T follicular helper cell (primary cell): ENCODE data around the gene CREB3L1.
A peak's percentile ranks its signal among the peaks of the same experiment; 100 is the strongest.

Experiments
- DNase-seq: peaks from one replicate; pipeline ENCODE4 v3.0.0-alpha.2; 2020; ENCODE audit warnings: low read depth

Gene CREB3L1

DNA sequence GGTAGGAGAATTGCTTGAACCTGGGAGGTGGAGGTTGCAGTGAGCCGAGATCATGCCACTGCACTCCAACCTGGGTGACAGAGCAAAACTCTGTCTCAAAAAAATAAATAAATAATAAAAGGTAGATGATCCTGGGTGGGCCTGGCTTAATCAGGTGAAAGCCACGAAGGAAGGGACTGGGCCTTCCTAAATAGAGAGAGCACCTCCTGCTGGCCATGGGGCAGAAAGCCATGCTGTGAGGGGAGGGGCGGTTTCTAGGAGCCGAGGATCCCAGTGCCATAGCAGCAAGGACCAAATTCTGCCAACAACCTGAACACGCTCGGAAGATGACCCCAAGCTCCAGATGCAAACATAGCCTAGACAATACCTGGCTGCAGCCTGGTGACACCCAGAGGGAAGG lies 45.3 kb downstream of the CREB3L1 start:
- no peak for DNase-seq

- no peak for DNase-seq
Observed at GRCh38 chr11:46326813-46327416, 49.5 kb downstream of the CREB3L1 start.

- DNase-seq = no peak
Observed at GRCh38 chr11:46327829-46328228, 50.4 kb downstream of the CREB3L1 start.

DNA sequence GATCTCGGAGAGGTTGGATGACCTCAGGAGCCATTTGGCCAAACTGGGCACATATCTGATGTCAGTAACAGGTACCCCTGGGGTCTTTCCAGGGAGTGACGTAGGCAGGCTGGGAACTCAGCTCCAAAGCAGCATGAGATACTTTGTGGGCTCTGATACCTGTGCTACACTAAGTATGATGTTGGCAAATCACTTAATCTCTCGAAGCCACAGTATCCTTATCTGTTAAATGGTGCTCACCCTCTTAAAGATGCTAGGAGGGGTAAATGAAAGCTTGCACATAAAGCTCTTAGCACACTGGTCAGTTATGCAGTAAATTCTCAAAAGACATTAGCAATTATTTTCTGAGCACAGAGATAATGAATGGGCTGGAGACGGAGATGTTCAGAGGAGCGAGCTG lies 52.7 kb downstream of the CREB3L1 start:
- no peak for DNase-seq

DNA sequence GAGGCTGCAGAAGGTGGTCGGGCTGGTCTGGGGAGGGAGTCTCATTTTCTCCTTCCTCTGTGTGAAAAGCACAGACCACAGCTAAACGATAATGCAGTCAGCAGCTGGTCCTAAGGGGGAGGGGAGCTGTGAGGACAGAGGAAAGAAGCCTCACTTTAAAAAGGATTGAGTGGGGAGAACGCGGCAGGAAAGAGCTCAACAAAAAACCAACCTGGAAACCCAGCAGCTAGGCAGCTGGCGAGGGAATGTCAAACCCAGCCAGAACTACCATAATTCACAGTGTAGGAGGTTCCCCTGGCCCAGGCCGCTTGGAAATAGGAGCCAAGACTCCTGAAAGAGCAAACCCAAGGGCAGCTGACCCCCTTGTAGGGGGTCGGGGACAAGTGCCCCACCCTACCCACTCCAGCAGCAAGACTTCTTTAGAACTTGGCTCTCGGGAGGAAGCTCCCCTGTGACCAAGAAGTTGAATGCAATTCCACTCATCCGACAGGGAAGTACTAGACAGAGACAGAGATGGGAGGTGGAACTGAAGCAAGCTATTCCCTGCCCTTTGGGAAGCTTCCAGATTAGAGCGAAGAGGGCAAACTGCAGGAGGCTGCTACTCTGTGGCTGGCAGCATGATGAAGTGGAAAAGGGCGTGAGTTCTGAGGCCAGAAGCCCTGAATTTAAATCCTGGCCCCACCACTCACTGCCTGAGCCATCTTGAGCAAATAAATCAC lies 53.3 kb downstream of the CREB3L1 start:
- DNase-seq = no peak

DNA sequence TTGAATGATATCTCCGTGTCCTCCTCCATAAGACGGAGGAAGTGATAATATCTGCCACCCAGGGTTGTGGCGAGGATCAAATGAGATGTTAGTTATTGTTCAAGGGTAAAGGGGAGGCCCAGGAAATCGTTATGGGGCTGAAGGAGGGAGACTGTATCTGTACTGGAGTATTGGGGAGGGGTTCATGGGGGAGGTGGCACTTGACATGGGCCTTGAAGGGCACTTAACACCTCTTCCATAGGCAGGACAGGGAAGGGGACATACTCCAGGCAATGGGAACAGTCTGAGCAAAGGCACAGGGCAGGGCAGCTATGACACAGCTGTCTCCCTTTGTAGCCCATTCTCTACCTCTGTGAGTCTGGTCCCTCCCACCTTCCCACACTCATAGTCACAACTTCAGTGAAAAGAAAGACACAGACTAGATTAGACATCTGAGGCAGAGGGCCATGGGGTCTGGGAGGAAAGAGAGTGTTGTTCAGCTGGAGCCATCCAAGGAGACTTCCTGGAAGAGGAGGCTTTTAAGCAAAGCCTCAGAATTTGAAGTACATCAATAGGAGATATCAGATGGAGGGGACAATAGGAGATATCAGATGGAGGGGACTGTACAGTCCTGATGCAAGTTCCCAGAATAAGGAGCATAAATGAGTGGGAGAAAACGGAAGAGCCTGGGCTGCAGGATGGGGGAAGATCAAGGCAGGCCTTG lies 54.0 kb downstream of the CREB3L1 start:
- peak; percentile 47 for DNase-seq

DNA sequence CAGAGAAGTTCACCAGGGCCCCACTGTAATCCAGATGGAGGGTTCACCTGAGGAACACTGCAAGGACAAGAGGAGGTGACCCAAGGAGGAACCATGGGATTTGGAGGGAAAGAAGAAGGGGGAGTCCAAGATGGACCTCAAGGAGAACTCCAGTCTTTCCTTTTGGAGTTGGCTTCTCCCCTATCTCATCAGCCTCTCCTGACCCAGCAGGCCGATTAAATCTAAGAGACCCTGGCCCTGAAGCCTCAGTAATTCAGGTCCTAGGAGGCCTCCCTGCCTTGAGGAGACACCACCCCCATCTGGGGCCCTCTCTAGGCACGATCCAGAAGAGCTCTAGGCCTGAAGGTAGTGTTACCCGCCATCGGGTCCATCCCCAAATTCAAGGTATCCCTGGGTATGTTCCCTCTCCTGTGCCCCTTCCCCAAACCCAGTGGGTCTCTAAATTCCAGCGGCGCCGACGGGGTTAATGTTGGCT lies 54.7 kb downstream of the CREB3L1 start:
- DNase-seq = no peak

DNA sequence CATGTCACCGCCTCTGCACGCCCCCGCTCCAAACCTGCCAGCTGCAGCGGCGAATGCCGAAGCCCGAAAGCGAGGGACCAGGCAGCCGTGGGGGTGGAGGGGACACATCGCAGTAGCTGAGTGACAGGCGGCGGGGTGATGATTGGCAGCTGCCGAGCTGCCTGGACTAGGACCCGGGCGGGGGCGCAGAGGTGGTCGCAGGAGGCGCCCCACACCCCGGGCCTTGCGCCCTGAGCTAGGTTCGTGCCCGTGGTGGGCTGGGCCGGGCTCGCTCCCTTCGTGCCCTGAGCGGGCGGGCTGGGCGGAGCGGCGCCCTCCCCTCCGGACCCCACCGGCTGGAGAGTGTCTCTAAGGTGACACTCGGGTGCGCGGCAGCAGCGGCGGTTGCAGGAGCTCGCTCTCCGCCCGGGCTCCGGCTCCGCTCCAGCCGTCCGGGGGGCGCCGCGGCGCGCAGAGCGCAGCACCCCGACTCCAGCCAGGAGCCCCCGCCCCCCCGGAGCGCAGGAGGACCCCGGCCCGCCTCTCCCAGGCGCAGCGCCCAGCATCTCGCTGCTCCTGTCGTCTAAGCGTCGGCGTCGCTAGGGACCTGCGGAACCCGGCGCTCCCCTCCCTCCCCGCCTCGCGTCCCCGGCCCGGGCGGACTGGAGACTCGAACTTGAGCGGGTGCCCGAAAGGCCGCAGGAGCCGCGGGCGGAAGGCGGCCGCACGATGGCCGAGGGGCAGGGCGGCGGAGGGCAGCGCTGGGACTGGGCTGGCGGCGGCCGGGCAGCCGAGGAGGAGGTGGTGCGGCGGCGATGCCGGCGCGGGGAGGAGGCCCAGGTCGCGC lies 55.3 kb downstream of the CREB3L1 start:
- DNase-seq = no peak

GRCh38 chr11:46333394-46333947 lies 56.0 kb downstream of the CREB3L1 start:
- no peak for DNase-seq

DNA sequence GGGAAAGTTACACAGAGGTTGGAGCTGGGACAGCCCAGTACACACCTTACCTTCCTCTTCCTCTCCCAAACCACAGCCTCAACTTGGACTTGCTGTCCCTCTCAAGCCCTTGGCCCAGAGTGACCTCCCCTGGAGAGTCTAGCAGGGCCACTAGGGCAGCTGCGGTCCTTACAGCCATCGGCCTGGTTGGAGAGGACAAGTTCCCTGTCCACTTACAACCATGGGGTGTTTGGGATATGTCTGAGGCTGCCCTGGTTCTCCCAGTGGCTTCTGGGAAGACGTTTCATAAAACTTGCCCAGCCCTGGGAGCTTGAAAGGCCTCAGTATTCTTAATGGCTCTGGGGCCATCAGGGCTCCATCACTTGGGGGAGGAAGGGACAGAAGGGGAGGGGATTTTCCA lies 56.7 kb downstream of the CREB3L1 start:
- DNase-seq = no peak

DNA sequence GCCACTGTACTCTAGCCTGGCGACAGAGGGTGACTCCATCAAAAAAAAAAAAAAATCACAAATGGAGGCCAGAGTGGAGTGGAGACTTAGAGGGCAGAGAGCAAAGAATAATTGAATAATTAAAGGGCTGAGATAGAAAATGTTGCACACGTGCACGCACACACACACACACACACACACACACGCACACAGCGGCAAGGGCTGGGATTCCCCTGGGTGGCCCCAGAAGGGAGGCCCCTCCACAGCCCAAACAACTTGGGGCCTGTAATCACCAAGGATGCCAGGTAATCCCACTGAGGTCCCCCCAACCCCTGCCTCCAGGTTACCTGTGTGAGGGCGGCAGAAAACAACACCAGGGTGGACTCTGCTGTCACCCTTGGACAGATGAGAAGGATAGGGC lies 57.8 kb downstream of the CREB3L1 start:
- DNase-seq = no peak

- no peak for DNase-seq
Observed at GRCh38 chr11:46335890-46336562, 58.6 kb downstream of the CREB3L1 start.

DNA sequence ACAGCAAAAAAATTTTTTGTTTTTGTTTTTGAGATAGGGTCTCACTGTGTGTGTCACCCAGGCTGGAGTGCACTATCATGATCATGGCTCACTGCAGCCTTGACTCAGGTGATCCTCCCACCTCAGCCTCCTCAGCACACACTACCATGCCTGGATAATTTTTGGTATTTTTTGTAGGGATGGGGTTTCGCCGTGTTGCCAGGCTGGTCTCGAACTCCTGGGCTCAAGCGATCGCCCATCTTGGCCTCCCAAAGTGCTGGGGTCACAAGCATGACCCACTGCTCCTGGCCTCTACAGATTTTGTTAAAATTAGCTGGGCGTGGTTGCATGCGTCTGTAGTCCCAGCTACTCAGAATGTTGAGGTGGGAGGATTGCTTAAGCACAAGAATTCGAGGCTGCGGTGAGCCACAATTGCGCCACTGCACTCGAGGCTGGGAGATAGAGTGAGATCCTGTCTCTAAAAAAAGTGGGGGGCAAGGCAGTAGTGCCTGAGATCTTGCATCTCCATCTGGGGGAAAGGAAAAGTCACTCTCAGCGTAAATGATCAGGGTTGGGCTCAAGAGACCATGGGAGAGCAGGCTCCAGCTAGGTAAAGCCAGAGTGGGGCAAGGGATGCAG lies 59.2 kb downstream of the CREB3L1 start:
- DNase-seq = no peak

DNA sequence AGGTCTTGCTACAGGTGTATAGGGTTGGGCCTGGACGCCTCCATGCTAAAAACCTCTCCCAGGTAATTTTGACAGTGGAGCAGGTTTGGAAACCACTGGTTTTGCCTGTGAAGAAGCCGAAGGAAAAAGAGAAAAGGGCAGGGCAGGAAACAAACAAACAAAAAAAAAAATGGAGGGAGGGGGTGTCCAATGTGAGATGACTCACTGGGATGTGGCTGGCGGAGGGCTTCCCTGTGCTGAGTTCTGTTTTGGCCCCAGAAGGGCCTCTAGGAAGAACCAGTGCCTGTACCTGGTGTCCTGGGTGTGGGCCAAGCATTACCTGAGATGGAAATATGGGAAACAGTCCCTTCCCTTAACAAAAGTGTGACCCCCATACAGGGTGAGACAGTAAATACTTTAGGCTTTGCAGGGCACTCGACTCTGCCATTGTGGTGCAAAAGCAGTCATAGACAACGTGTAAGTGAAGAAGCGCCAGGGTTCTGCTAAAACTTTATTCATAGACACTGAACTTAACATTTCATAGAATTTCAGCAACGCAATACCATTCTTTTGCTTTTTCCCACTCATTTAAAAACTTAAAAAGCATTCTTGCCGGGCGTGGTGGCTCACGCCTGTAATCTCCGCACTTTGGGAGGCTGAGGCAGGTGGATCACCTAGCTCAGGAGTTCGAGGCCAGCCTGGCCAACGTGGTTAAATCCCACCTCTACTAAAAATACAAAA lies 60.3 kb downstream of the CREB3L1 start:
- no peak for DNase-seq

DNA sequence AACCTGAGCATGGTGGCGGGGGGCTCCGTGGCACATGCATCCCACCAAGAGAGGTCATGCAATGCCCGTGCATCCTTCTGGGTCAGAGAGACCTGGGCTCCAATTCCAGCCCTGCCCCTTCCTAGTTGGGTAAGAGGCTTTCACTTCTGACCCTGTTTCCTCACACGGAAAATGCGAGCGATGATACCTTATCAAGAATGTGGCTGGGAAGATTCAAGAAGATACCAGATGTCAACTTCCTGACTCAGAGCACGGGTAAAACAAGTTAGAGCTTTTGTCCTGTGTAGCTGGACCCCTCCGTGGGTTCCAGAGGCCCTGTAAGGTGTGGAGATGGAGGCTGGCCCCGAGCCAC lies 61.1 kb downstream of the CREB3L1 start:
- no peak for DNase-seq

DNA sequence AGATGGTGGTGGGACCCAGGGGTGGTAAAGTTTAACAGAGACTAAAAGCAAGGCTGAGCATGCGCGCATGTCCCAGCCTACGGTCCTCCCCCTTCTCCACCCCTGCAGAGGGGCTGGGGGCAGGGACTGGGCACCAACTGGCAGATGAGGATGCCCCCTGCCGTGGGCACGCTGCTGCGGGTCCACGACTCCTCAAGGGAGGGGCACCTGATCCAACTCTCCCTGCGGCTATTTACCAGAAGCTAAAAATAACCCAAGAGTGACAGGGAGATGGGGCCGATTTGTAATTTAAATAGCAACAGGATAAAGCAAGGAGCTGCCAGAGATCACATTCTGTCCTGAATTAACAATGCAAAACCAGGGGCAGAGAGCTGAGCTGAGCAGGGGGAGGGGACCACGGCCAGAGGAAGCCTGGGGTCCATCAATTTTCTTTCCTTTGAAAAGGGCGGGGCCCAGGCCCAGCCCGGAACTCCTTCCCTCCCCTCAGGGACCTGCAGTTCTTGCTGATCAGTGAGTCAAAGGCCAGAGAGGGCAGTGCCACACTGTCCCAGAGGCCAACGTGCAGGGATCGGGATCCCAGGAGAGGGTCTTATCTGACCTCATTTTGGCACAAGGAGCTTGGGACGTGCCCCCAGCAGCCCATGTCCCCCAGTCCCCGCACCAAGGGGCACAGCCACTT lies 61.7 kb downstream of the CREB3L1 start:
- DNase-seq = no peak

- no peak for DNase-seq
Observed at GRCh38 chr11:46339816-46340215, 62.4 kb downstream of the CREB3L1 start.

DNA sequence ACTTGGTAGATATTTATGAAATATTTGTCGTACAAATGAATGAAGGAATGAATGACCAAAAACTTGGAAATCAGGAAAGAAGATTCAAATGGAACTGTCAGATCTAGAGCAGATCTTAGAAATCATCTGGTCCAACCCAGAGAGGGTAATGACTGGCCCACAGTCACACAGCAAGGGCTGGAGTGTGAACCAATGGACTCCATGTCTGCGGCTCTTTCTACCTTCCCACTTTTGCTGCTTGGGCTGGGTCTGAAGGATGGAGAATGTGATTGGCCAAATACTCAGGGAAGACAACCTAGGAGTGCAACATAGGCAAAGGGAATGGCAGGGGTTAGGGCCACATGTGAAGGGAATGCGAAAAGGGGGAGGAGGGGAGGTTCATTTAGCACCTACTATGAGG lies 64.0 kb downstream of the CREB3L1 start:
- no peak for DNase-seq

DNA sequence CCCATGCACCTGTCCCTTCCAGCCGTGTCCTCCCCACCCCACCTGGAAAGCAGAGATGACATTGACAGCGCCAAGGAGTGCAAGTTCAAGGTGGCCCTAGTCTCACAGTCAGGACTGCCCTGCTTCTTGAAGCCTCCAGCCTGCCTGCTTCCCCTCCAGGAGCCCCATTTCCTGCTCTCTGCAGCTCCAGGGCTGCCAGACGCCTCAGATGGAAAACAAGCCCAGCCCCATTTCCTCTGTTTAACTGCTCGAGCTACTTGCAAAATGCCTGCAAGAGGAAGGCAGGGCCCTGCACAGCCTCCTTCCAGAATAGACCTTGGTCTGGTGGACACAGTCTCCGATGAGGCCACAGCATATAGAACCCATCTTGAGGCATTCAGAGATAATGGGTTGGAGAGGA lies 64.8 kb downstream of the CREB3L1 start:
- no peak for DNase-seq

GRCh38 chr11:46343520-46343919 lies 66.1 kb downstream of the CREB3L1 start:
- DNase-seq = no peak
